ENCODE results near the gene GPR37. TPM values are rescaled to one million over a fixed set of nuclear protein-coding genes. Genes with fewer than 3 reads are reported as not detected.

Gene GPR37
- total RNA-seq, 1 donor from 2014 or later, result 0.21 TPM

DNA sequence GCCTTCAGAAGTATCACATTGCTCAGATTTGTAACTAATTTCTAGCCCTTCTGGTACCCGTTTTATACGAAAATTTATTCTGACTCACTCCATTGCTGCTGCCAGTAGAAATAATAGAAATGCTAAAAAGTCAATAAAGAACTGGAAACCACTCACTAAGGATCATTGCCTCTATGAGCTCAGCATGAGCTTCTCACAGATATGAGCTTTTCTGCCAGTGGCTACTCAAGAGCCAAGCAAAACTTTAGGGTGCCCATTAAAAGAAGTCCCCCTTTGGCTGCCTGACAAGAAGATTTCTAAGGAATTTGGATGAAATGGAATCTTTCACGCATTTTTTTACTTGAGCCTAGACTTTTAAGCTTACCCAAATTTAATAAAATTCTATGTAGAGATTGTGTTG, 52.5 kb downstream of the GPR37 start:
- Histone ChIP-seq H3K27ac (no peak overlapping the region), H3K9ac (no peak overlapping the region), H2AFZ (replicated peaks) (no peak overlapping the region), H3K27me3 (no peaks in the 10 kb centered on the region), H3K4me1 (no peaks in the 10 kb centered on the region), H3K9me3 (ENCODE audit: low read depth) (no peaks in the 10 kb centered on the region), H3F3A (ENCODE audit: low read depth) (no peaks in the 10 kb centered on the region), H4K20me1 (ENCODE audit: low read depth) (no peaks in the 10 kb centered on the region), H3K36me3 (no peaks in the 10 kb centered on the region), H3K4me3 (no peak overlapping the region), H3K79me2 (ENCODE audit: low read depth) (no peaks in the 10 kb centered on the region), H3K4me2 (no peak overlapping the region)
- no peaks in the 10 kb centered on the region for H3K27me3 Mint-ChIP-seq (ENCODE audit: insufficient read depth, low read depth)
- H3K27ac Mint-ChIP-seq, result no peak overlapping the region
- TF ChIP-seq EZH2phosphoT487 (IDR thresholded peaks at IDR 0.05), result no peak
- TF ChIP-seq EZH2 (IDR thresholded peaks at IDR 0.05), result no peak
- TF ChIP-seq, protein P1, sequence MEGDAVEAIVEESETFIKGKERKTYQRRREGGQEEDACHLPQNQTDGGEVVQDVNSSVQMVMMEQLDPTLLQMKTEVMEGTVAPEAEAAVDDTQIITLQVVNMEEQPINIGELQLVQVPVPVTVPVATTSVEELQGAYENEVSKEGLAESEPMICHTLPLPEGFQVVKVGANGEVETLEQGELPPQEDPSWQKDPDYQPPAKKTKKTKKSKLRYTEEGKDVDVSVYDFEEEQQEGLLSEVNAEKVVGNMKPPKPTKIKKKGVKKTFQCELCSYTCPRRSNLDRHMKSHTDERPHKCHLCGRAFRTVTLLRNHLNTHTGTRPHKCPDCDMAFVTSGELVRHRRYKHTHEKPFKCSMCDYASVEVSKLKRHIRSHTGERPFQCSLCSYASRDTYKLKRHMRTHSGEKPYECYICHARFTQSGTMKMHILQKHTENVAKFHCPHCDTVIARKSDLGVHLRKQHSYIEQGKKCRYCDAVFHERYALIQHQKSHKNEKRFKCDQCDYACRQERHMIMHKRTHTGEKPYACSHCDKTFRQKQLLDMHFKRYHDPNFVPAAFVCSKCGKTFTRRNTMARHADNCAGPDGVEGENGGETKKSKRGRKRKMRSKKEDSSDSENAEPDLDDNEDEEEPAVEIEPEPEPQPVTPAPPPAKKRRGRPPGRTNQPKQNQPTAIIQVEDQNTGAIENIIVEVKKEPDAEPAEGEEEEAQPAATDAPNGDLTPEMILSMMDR (IDR thresholded peaks at IDR 0.05), result no peak
- no peaks in the 10 kb centered on the region for H3K36me3 Mint-ChIP-seq
- no peak for DNase-seq (ENCODE audit: low spot score)
- H3K4me3 Mint-ChIP-seq, result no peak overlapping the region
- no peaks in the 10 kb centered on the region for H3K4me1 Mint-ChIP-seq
- peaks cover 7% of the 10 kb centered on the region for H3K9me3 Mint-ChIP-seq

DNA sequence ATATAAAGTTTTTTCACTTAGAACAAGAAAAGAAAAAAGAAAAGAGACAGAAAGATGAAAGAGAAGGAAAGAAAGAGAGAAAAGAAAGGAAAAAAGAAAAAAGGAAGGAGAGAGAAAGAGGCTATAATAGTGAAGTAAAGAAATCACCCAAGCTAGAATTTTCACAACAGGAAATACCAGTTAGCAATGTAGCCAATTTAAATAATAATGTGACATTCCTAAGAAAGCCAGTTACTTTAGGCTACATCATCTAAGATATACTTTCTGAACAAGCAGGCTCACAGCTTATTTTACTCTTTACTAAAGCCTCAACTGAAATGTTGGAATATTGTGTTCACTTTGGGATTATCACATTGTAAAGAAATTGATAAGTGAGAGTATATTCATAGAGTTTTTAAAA, 53.6 kb downstream of the GPR37 start:
- Histone ChIP-seq H3K9ac (no peak overlapping the region), H3K27me3 (no peaks in the 10 kb centered on the region), H2AFZ (replicated peaks) (no peak overlapping the region), H3F3A (ENCODE audit: low read depth) (no peaks in the 10 kb centered on the region), H3K27ac (no peak overlapping the region), H3K4me3 (no peak overlapping the region), H3K4me2 (no peak overlapping the region), H3K36me3 (no peaks in the 10 kb centered on the region), H3K9me3 (ENCODE audit: low read depth) (no peaks in the 10 kb centered on the region), H4K20me1 (ENCODE audit: low read depth) (no peaks in the 10 kb centered on the region), H3K79me2 (ENCODE audit: low read depth) (no peaks in the 10 kb centered on the region), H3K4me1 (no peaks in the 10 kb centered on the region)
- no peak overlapping the region for H3K4me3 Mint-ChIP-seq
- H3K27ac Mint-ChIP-seq, result no peak overlapping the region
- H3K4me1 Mint-ChIP-seq, result no peaks in the 10 kb centered on the region
- peaks cover 16% of the 10 kb centered on the region for H3K9me3 Mint-ChIP-seq
- TF ChIP-seq EZH2phosphoT487 (IDR thresholded peaks at IDR 0.05) (no peak), EZH2 (IDR thresholded peaks at IDR 0.05) (no peak)
- TF ChIP-seq, protein P1 (IDR thresholded peaks at IDR 0.05), result no peak
- DNase-seq (ENCODE audit: low spot score), result no peak
- H3K36me3 Mint-ChIP-seq, result no peaks in the 10 kb centered on the region
- H3K27me3 Mint-ChIP-seq (ENCODE audit: insufficient read depth, low read depth), result no peaks in the 10 kb centered on the region

DNA sequence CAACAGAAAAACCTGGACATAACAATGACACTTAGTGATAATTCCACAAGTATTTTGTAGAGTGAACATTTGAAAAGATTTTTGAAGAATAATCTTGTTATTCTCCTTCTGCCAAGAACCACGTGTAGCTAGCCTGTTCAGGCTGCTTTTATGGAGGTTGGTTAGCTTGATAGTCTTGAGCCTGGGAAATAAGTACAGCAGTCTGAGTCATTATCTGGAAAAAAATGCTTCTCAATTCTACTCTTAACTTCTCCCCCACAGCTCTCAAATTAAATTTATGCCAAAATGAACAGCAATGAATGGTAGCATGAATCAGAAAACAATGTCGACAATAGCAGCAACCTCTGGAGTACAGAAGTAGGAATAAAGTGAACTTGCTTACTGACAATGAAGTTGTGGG, 63.2 kb downstream of the GPR37 start:
- Histone ChIP-seq H3K27ac (no peak overlapping the region), H2AFZ (replicated peaks) (no peak overlapping the region), H4K20me1 (ENCODE audit: low read depth) (no peaks in the 10 kb centered on the region), H3K79me2 (ENCODE audit: low read depth) (no peaks in the 10 kb centered on the region), H3K36me3 (no peaks in the 10 kb centered on the region), H3K4me3 (no peak overlapping the region), H3K4me2 (no peak overlapping the region), H3K27me3 (no peaks in the 10 kb centered on the region), H3K9ac (no peak overlapping the region), H3K9me3 (ENCODE audit: low read depth) (no peaks in the 10 kb centered on the region), H3K4me1 (no peaks in the 10 kb centered on the region), H3F3A (ENCODE audit: low read depth) (no peaks in the 10 kb centered on the region)
- TF ChIP-seq, protein P1 (IDR thresholded peaks at IDR 0.05), result no peak
- no peak for TF ChIP-seq EZH2phosphoT487 (IDR thresholded peaks at IDR 0.05)
- no peak for TF ChIP-seq EZH2 (IDR thresholded peaks at IDR 0.05)
- no peaks in the 10 kb centered on the region for H3K4me1 Mint-ChIP-seq
- H3K27me3 Mint-ChIP-seq (ENCODE audit: insufficient read depth, low read depth), result no peaks in the 10 kb centered on the region
- H3K4me3 Mint-ChIP-seq, result no peak overlapping the region
- DNase-seq (ENCODE audit: low spot score), result no peak
- H3K27ac Mint-ChIP-seq, result no peak overlapping the region
- H3K9me3 Mint-ChIP-seq, result peaks cover 5% of the 10 kb centered on the region
- H3K36me3 Mint-ChIP-seq, result no peaks in the 10 kb centered on the region

Data from neural progenitor cell (in vitro differentiated cells).